H9 (cell line): ENCODE data around the gene PLPP6. TPM values are rescaled to one million over a fixed set of nuclear protein-coding genes. Genes with fewer than 3 reads are reported as not detected.

Experiments used
- DNase-seq: peaks from one replicate; pipeline ENCODE4 v3.0.0-alpha.2; 2017
- H2AFZ ChIP-seq: one replicate; pipeline ENCODE4 v1.6.1; 2013; ENCODE audit warnings: mild to moderate bottlenecking, low read length, control low read depth, moderate library complexity
- H2AK5ac ChIP-seq: 2 replicates; pipeline ENCODE4 v1.6.1; 2013; ENCODE audit warnings: low read length, control low read depth, mixed read lengths; ENCODE audit not compliant: insufficient read length
- H2BK120ac ChIP-seq: one replicate; pipeline ENCODE4 v1.6.1; 2013; ENCODE audit warnings: low read depth, mild to moderate bottlenecking, low read length, control low read depth, inconsistent platforms; ENCODE audit not compliant: poor library complexity, severe bottlenecking
- H2BK12ac ChIP-seq: 2 replicates; pipeline ENCODE4 v1.6.1; 2013; ENCODE audit warnings: low read length, control low read depth, mixed read lengths, low read depth; ENCODE audit not compliant: insufficient read length
- H2BK15ac ChIP-seq: 2 replicates; pipeline ENCODE4 v1.6.1; 2013; ENCODE audit warnings: low read depth, low read length, control low read depth
- H2BK20ac ChIP-seq: one replicate; pipeline ENCODE4 v1.6.1; 2013; ENCODE audit warnings: low read depth, mild to moderate bottlenecking, low read length, control low read depth, inconsistent platforms; ENCODE audit not compliant: poor library complexity, severe bottlenecking
- H2BK5ac ChIP-seq: 2 replicates; pipeline ENCODE4 v1.6.1; 2013; ENCODE audit warnings: low read length, control low read depth, mixed read lengths; ENCODE audit not compliant: insufficient read length
- H3K14ac ChIP-seq: 2 replicates; pipeline ENCODE4 v1.6.1; 2013; ENCODE audit warnings: low read length, control low read depth; ENCODE audit not compliant: insufficient read depth
- H3K18ac ChIP-seq: 2 replicates; pipeline ENCODE4 v1.6.1; 2013; ENCODE audit warnings: low read depth, mild to moderate bottlenecking, mixed read lengths, low read length, control low read depth; ENCODE audit not compliant: insufficient read length
- H3K23ac ChIP-seq: 2 replicates; pipeline ENCODE4 v1.6.1; 2013; ENCODE audit warnings: low read length, control low read depth, mixed read lengths, low read depth; ENCODE audit not compliant: insufficient read length
- H3K23me2 ChIP-seq: 2 replicates; pipeline ENCODE4 v1.6.1; 2013; ENCODE audit warnings: low read depth, mild to moderate bottlenecking, mixed read lengths, low read length, control low read depth; ENCODE audit not compliant: insufficient read length, poor library complexity, severe bottlenecking
- H3K27ac ChIP-seq: 2 replicates; pipeline ENCODE4 v1.5.1; 2013; ENCODE audit warnings: low read length, control low read depth, mixed read lengths, low read depth; ENCODE audit not compliant: insufficient read length
- H3K27me3 ChIP-seq: 2 replicates; pipeline ENCODE4 v1.6.1; 2013; ENCODE audit warnings: low read length, control low read depth, inconsistent platforms; ENCODE audit not compliant: insufficient read depth
- H3K4ac ChIP-seq: 2 replicates; pipeline ENCODE4 v1.6.1; 2013; ENCODE audit warnings: low read depth, mild to moderate bottlenecking, control low read depth, inconsistent platforms, low read length, moderate library complexity
- H3K4me1 ChIP-seq: 2 replicates; pipeline ENCODE4 v1.6.1; 2013; ENCODE audit warnings: low read length, control low read depth, inconsistent platforms; ENCODE audit not compliant: insufficient read depth
- H3K4me2 ChIP-seq: 2 replicates; pipeline ENCODE4 v1.6.1; 2013; ENCODE audit warnings: low read length, control low read depth, mixed read lengths; ENCODE audit not compliant: insufficient read length, insufficient read depth
- H3K56ac ChIP-seq: 2 replicates; pipeline ENCODE4 v1.6.1; 2013; ENCODE audit warnings: low read depth, mild to moderate bottlenecking, mixed read lengths, low read length, control low read depth; ENCODE audit not compliant: insufficient read length
- H3K79me1 ChIP-seq: 2 replicates; pipeline ENCODE4 v1.6.1; 2013; ENCODE audit warnings: low read depth, mild to moderate bottlenecking, moderate library complexity, low read length, control low read depth, inconsistent platforms; ENCODE audit not compliant: insufficient read depth, poor library complexity, severe bottlenecking
- H3K79me2 ChIP-seq: 2 replicates; pipeline ENCODE4 v1.6.1; 2013; ENCODE audit warnings: low read length, control low read depth, inconsistent platforms; ENCODE audit not compliant: insufficient read depth
- H3K9ac ChIP-seq: 2 replicates; pipeline ENCODE4 v1.6.1; 2013; ENCODE audit warnings: low read length, control low read depth, mixed read lengths; ENCODE audit not compliant: insufficient read length; ENCODE audit errors: extremely low read depth
- H3K9me3 ChIP-seq: one replicate; pipeline ENCODE4 v1.6.1; 2013; ENCODE audit warnings: low read depth, low read length, inconsistent platforms; ENCODE audit not compliant: control insufficient read depth
- H3T11ph ChIP-seq: one replicate; pipeline ENCODE4 v1.6.1; 2013; ENCODE audit warnings: mild to moderate bottlenecking, low read length, control low read depth, inconsistent platforms
- H4K20me1 ChIP-seq: one replicate; pipeline ENCODE4 v1.6.1; 2013; ENCODE audit not compliant: control insufficient read depth, insufficient read length, insufficient read depth
- H4K5ac ChIP-seq: 2 replicates; pipeline ENCODE4 v1.6.1; 2013; ENCODE audit warnings: low read depth, mild to moderate bottlenecking, mixed read lengths, low read length, control low read depth; ENCODE audit not compliant: insufficient read length
- H4K8ac ChIP-seq: replicated peaks from 2 replicates; pipeline ENCODE4 v1.6.1; 2013; ENCODE audit warnings: low read length, control low read depth, mixed read lengths, low read depth; ENCODE audit not compliant: insufficient read length
- H4K91ac ChIP-seq: 2 replicates; pipeline ENCODE4 v1.6.1; 2013; ENCODE audit warnings: low read depth, mild to moderate bottlenecking, moderate library complexity, mixed read lengths, low read length, control low read depth; ENCODE audit not compliant: insufficient read length
- H3K27ac Mint-ChIP-seq, 3 experiments: 2 replicates in 2 of 3; 3 replicates in 1 of 3; pipeline ENCODE4 v1.8.0; 2020 to 2021; ENCODE audit warnings: mixed read lengths in 3 of 3, mild to moderate bottlenecking in 1 of 3, moderate library complexity in 1 of 3
- H3K27me3 Mint-ChIP-seq: 2 replicates; pipeline ENCODE4 v1.8.0; 2021; ENCODE audit warnings: low read depth, mild to moderate bottlenecking, moderate library complexity, mixed read lengths
- H3K36me3 Mint-ChIP-seq, 3 experiments: 2 replicates in 2 of 3; 3 replicates in 1 of 3; pipeline ENCODE4 v1.8.0; 2020 to 2021; ENCODE audit warnings: low read depth in 3 of 3, mixed read lengths in 3 of 3; ENCODE audit not compliant: insufficient read depth in 1 of 3
- H3K4me1 Mint-ChIP-seq, 2 experiments: 2 replicates each; pipeline ENCODE4 v1.8.0; 2020; ENCODE audit warnings: mixed read lengths in 2 of 2
- H3K4me3 Mint-ChIP-seq, 2 experiments: 2 replicates in 1 of 2; 3 replicates in 1 of 2; pipeline ENCODE4 v1.8.0; 2020 to 2021; ENCODE audit warnings: mild to moderate bottlenecking in 2 of 2, mixed read lengths in 2 of 2, moderate library complexity in 1 of 2
- H3K9me3 Mint-ChIP-seq, 2 experiments: 2 replicates in 1 of 2; 3 replicates in 1 of 2; pipeline ENCODE4 v1.8.0; 2020; ENCODE audit warnings: mild to moderate bottlenecking in 2 of 2, mixed read lengths in 2 of 2, moderate library complexity in 1 of 2
- CTCF ChIP-seq: fragments of 200-600 bp; sonication (generic); conservative IDR thresholded peaks from 3 replicates; pipeline ENCODE4 v1.8.0; 2021; ENCODE audit warnings: antibody characterized with exemption, mild to moderate bottlenecking
- WGBS: extraction: QIAGEN DNeasy Blood & Tissue Kit; methylation state at CpG from one replicate; pipeline ENCODE4 v1.1.7; 2013; ENCODE audit warnings: missing lambda C conversion rate, low lambda C conversion rate, mixed read lengths; ENCODE audit not compliant: insufficient read length; ENCODE audit errors: extremely low coverage; 5-methylcytosine and 5-hydroxymethylcytosine counted together
- total RNA-seq: library from RNA; stranded (reverse); gene quantifications from 2 replicates; pipeline ENCODE4 v1.2.1, GENCODE V29; 2021

PLPP6 gene
- total RNA-seq, 1 experiment from 2014 or later, result 7.6 TPM

DNA sequence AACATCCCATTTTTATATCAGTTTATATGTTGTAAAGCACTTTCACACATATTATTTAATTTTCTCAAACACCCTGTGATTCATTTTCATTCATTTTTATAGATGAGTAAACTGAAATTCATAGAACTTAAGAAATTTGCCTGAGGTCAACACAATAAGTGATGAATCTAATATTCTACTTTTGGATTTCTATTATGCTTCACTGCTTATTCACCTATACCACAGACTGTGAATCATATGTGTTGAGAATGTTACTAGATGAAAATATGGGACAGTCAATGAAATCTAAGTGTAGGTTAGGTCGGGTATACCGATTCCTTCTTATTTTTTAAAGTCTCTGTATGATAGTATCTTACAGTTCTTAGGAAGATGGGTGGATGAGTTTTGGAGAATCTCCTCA lies 42.0 kb downstream of the PLPP6 start:
- H3K14ac ChIP-seq, result no peak overlapping the region
- H3K36me3 Mint-ChIP-seq, result peaks cover 5 to 34% (median 27%) of the 10 kb centered on the region in 3 experiments; a peak in 6 of 7 replicates
- no peaks in the 10 kb centered on the region for H3K9me3 ChIP-seq
- no peak overlapping the region for H4K91ac ChIP-seq
- no peak overlapping the region for H3K23ac ChIP-seq
- no peak overlapping the region for H3K56ac ChIP-seq
- H3K9ac ChIP-seq, result no peak overlapping the region
- H3T11ph ChIP-seq, result no peak overlapping the region
- H3K4me3 Mint-ChIP-seq, result no peak overlapping the region
- no peak overlapping the region for H2BK20ac ChIP-seq
- no peak for TF ChIP-seq CTCF
- H2BK5ac ChIP-seq, result no peak overlapping the region
- H3K18ac ChIP-seq, result no peak overlapping the region
- H2AK5ac ChIP-seq, result no peak overlapping the region
- DNase-seq, result no peak
- no CpG with 5 or more reads among the region's 2 CpGs for WGBS
- H3K27ac ChIP-seq, result no peak overlapping the region
- H3K79me2 ChIP-seq, result no peaks in the 10 kb centered on the region
- no peak overlapping the region for H3K4ac ChIP-seq
- H3K27me3 ChIP-seq, result no peaks in the 10 kb centered on the region
- H3K9me3 Mint-ChIP-seq, result no peaks in the 10 kb centered on the region
- no peaks in the 10 kb centered on the region for H4K20me1 ChIP-seq
- no peak overlapping the region for H2BK120ac ChIP-seq
- no peak overlapping the region; a peak in 1 of 7 replicates for H3K27ac Mint-ChIP-seq
- H3K27me3 Mint-ChIP-seq, result no peaks in the 10 kb centered on the region
- no peaks in the 10 kb centered on the region for H3K79me1 ChIP-seq
- H4K8ac ChIP-seq, result no peak overlapping the region
- no peak overlapping the region for H3K4me2 ChIP-seq
- no peaks in the 10 kb centered on the region for H3K4me1 Mint-ChIP-seq
- no peak overlapping the region for H2AFZ ChIP-seq
- H2BK12ac ChIP-seq, result no peak overlapping the region
- H3K23me2 ChIP-seq, result no peaks in the 10 kb centered on the region
- no peaks in the 10 kb centered on the region for H3K4me1 ChIP-seq
- no peak overlapping the region for H4K5ac ChIP-seq
- H2BK15ac ChIP-seq, result no peak overlapping the region
